Activated T-cell treated with anti-CD3 and anti-CD28 coated beads, Interleukin-2, amount 50 U/mL, for 4 hours (primary cell): ENCODE results near the gene SART3. TPM values are rescaled to one million over a fixed set of nuclear protein-coding genes. Genes with fewer than 3 reads are reported as not detected.

Source experiments
- ATAC-seq, 2 donors: fragments of 200-7000 bp; cut with Tn5 transposase; one replicate each; pipeline ENCODE4 v1.10.0; 2021
- DNase-seq: peaks from one replicate; pipeline ENCODE4 v3.0.0-alpha.2; 2020
- H3K27me3 Mint-ChIP-seq: one replicate; pipeline ENCODE4 v1.8.0; 2021; ENCODE audit warnings: low read depth, mixed read lengths
- H3K36me3 Mint-ChIP-seq: one replicate; pipeline ENCODE4 v1.8.0; 2022; ENCODE audit warnings: mixed read lengths; ENCODE audit not compliant: insufficient read depth
- H3K4me1 Mint-ChIP-seq: one replicate; pipeline ENCODE4 v1.8.0; 2021; ENCODE audit warnings: low read depth, mixed read lengths
- H3K4me3 Mint-ChIP-seq: one replicate; pipeline ENCODE4 v1.8.0; 2021; ENCODE audit warnings: mild to moderate bottlenecking, moderate library complexity, mixed read lengths
- H3K9me3 Mint-ChIP-seq: one replicate; pipeline ENCODE4 v1.8.0; 2021; ENCODE audit warnings: mixed read lengths
- total RNA-seq, 3 donors: library from RNA; stranded (reverse); gene quantifications; one replicate each; pipeline ENCODE4 v1.2.1, GENCODE V29; 2021

The SART3 gene
- total RNA-seq, 3 donors from 2014 or later, result 83.0 to 92.1 (median 89.4) TPM

- DNase-seq, result no peak
Measured at GRCh38 chr12:108543652-108544051, 17.3 kb downstream of the SART3 start.

GRCh38 chr12:108542320-108542719, 18.7 kb downstream of the SART3 start:
- ATAC-seq (no peak), DNase-seq (no peak)
- H3K36me3 Mint-ChIP-seq, result peaks cover 39% of the 10 kb centered on the region
- no peaks in the 10 kb centered on the region for H3K27me3 Mint-ChIP-seq
- peaks cover 16% of the 10 kb centered on the region for H3K4me1 Mint-ChIP-seq
- H3K4me3 Mint-ChIP-seq, result no peak overlapping the region
- no peaks in the 10 kb centered on the region for H3K9me3 Mint-ChIP-seq

More at GRCh38 chr12:108543652-108544051, 17.3 kb downstream of the SART3 start:
- Mint-ChIP-seq H3K9me3 (no peaks in the 10 kb centered on the region), H3K36me3 (peaks cover 38% of the 10 kb centered on the region), H3K4me3 (no peak overlapping the region), H3K4me1 (peaks cover 15% of the 10 kb centered on the region), H3K27me3 (no peaks in the 10 kb centered on the region)
- no peak for ATAC-seq

- Mint-ChIP-seq H3K27me3 (no peaks in the 10 kb centered on the region), H3K4me1 (peaks cover 13% of the 10 kb centered on the region), H3K4me3 (no peak overlapping the region), H3K36me3 (peaks cover 47% of the 10 kb centered on the region), H3K9me3 (no peaks in the 10 kb centered on the region)
- ATAC-seq (no peak), DNase-seq (no peak)
Measured at GRCh38 chr12:108538616-108539195, 22.3 kb downstream of the SART3 start.

- Mint-ChIP-seq H3K27me3 (no peaks in the 10 kb centered on the region), H3K36me3 (peaks cover 41% of the 10 kb centered on the region), H3K4me3 (no peak overlapping the region), H3K4me1 (peaks cover 13% of the 10 kb centered on the region), H3K9me3 (no peaks in the 10 kb centered on the region)
- DNase-seq, result no peak
- ATAC-seq, result no peak
Measured at GRCh38 chr12:108538146-108538545, 22.8 kb downstream of the SART3 start.

GRCh38 chr12:108531929-108532848, 28.8 kb downstream of the SART3 start:
- H3K36me3 Mint-ChIP-seq, result peaks cover 48% of the 10 kb centered on the region

GRCh38 chr12:108530161-108530560, 30.8 kb downstream of the SART3 start:
- no peak for DNase-seq
- Mint-ChIP-seq H3K27me3 (no peaks in the 10 kb centered on the region), H3K36me3 (peaks cover 46% of the 10 kb centered on the region)

More at GRCh38 chr12:108531929-108532848, 28.8 kb downstream of the SART3 start:
- H3K9me3 Mint-ChIP-seq, result no peaks in the 10 kb centered on the region
- no peaks in the 10 kb centered on the region for H3K27me3 Mint-ChIP-seq
- DNase-seq, result no peak
- no peak overlapping the region for H3K4me3 Mint-ChIP-seq
- ATAC-seq, result no peak
- no peaks in the 10 kb centered on the region for H3K4me1 Mint-ChIP-seq

GRCh38 chr12:108527166-108527496, 33.8 kb downstream of the SART3 start:
- H3K4me3 Mint-ChIP-seq, result no peak overlapping the region
- H3K27me3 Mint-ChIP-seq, result no peaks in the 10 kb centered on the region
- H3K9me3 Mint-ChIP-seq, result no peaks in the 10 kb centered on the region
- no peaks in the 10 kb centered on the region for H3K4me1 Mint-ChIP-seq
- DNase-seq, result no peak
- H3K36me3 Mint-ChIP-seq, result peaks cover 47% of the 10 kb centered on the region
- no peak for ATAC-seq

More at GRCh38 chr12:108530161-108530560, 30.8 kb downstream of the SART3 start:
- no peaks in the 10 kb centered on the region for H3K4me1 Mint-ChIP-seq
- no peaks in the 10 kb centered on the region for H3K9me3 Mint-ChIP-seq
- no peak for ATAC-seq
- no peak overlapping the region for H3K4me3 Mint-ChIP-seq

- peaks cover 50% of the 10 kb centered on the region for H3K36me3 Mint-ChIP-seq
- no peaks in the 10 kb centered on the region for H3K9me3 Mint-ChIP-seq
- DNase-seq (no peak), ATAC-seq (no peak)
- no peaks in the 10 kb centered on the region for H3K4me1 Mint-ChIP-seq
- H3K4me3 Mint-ChIP-seq, result no peak overlapping the region
- no peaks in the 10 kb centered on the region for H3K27me3 Mint-ChIP-seq
Measured at GRCh38 chr12:108526482-108527165, 34.3 kb downstream of the SART3 start.

- Mint-ChIP-seq H3K27me3 (no peaks in the 10 kb centered on the region), H3K36me3 (peaks cover 50% of the 10 kb centered on the region), H3K4me3 (no peak overlapping the region), H3K4me1 (no peaks in the 10 kb centered on the region), H3K9me3 (no peaks in the 10 kb centered on the region)
- ATAC-seq (no peak), DNase-seq (no peak)
Measured at GRCh38 chr12:108525681-108526080, 35.3 kb downstream of the SART3 start.

GRCh38 chr12:108523365-108523764, 37.6 kb downstream of the SART3 start:
- ATAC-seq (no peak), DNase-seq (no peak)
- H3K9me3 Mint-ChIP-seq, result no peaks in the 10 kb centered on the region
- H3K27me3 Mint-ChIP-seq, result no peaks in the 10 kb centered on the region
- no peaks in the 10 kb centered on the region for H3K4me1 Mint-ChIP-seq
- H3K36me3 Mint-ChIP-seq, result peaks cover 51% of the 10 kb centered on the region
- no peak overlapping the region for H3K4me3 Mint-ChIP-seq

GRCh38 chr12:108519558-108519957, 41.4 kb downstream of the SART3 start:
- H3K4me3 Mint-ChIP-seq, result no peak overlapping the region
- H3K9me3 Mint-ChIP-seq, result no peaks in the 10 kb centered on the region
- peaks cover 13% of the 10 kb centered on the region for H3K4me1 Mint-ChIP-seq
- no peak for DNase-seq
- H3K36me3 Mint-ChIP-seq, result peaks cover 36% of the 10 kb centered on the region
- ATAC-seq, result no peak
- H3K27me3 Mint-ChIP-seq, result no peaks in the 10 kb centered on the region

GRCh38 chr12:108518716-108519496, 42.1 kb downstream of the SART3 start:
- ATAC-seq, result no peak
- H3K9me3 Mint-ChIP-seq, result no peaks in the 10 kb centered on the region

GRCh38 chr12:108518101-108518715, 42.8 kb downstream of the SART3 start:
- Mint-ChIP-seq H3K27me3 (no peaks in the 10 kb centered on the region), H3K36me3 (peaks cover 28% of the 10 kb centered on the region), H3K4me1 (peaks cover 15% of the 10 kb centered on the region), H3K9me3 (no peaks in the 10 kb centered on the region), H3K4me3 (no peak overlapping the region)
- DNase-seq, result no peak
- ATAC-seq, result no peak

More at GRCh38 chr12:108518716-108519496, 42.1 kb downstream of the SART3 start:
- no peak for DNase-seq
- H3K4me1 Mint-ChIP-seq, result peaks cover 14% of the 10 kb centered on the region
- H3K36me3 Mint-ChIP-seq, result peaks cover 33% of the 10 kb centered on the region
- no peaks in the 10 kb centered on the region for H3K27me3 Mint-ChIP-seq
- no peak overlapping the region for H3K4me3 Mint-ChIP-seq
